ENCODE data around the gene CORO6. TPM values are rescaled to one million over a fixed set of nuclear protein-coding genes. Genes with fewer than 3 reads are reported as not detected.
A peak's percentile ranks its signal among the peaks of the same experiment; 100 is the strongest.

CORO6 gene
- total and polyA plus RNA-seq, 2 of the 4 experiments (the other 2 are of a cell fraction), result 3.4 to 7.6 TPM

- H2BK15ac ChIP-seq (ENCODE audit: low read depth, low read length), result no peak overlapping the region
- dilution Hi-C loops (cut with HindIII; ENCODE audit: low sequenced_read_pairs, unreplicated experiment), result no loop called here
- peak overlapping the region; percentile 2; the same call in 1 of the 2 replicates for H3K4me2 ChIP-seq (ENCODE audit: low read depth, low read length)
- no peak for ATAC-seq (ENCODE audit: low read depth)
- peak overlapping the region; percentile 73 for H2BK5ac ChIP-seq (ENCODE audit: low read depth, low read length, poor library complexity, severe bottlenecking)
- H3K4ac ChIP-seq (ENCODE audit: low read depth, low read length), result no peak overlapping the region
- H3K56ac ChIP-seq (ENCODE audit: extremely low read depth, insufficient read depth, low read length), result no peak overlapping the region
- WGBS, 2 experiments (ENCODE audit: extremely low coverage in 2 of 2, insufficient read length in 1 of 2), result no CpG with 5 or more reads among the region's 1 CpG
- no peak overlapping the region for H2AFZ ChIP-seq (replicated peaks; ENCODE audit: low read length, poor library complexity)
- CTCF ChIA-PET, result no interaction called here
- no TSS peak for BruUV-seq (replicated peaks)
- no peak overlapping the region for H2BK120ac ChIP-seq (ENCODE audit: low read depth, low read length)
- TF ChIP-seq CTCF (conservative IDR thresholded peaks at IDR 0.05; ENCODE audit: low read depth, low read length) (no peak), FOS (IDR thresholded peaks at IDR 0.05; ENCODE audit: low read depth, low read length) (no peak), MXI1 (IDR thresholded peaks at IDR 0.05; ENCODE audit: borderline replicate concordance, low read depth, low read length) (no peak), NFE2L2 (IDR thresholded peaks at IDR 0.05; ENCODE audit: low read depth, low read length) (no peak), POLR2A (IDR thresholded peaks at IDR 0.05; ENCODE audit: low read depth, low read length) (no peak), CHD1 (IDR thresholded peaks at IDR 0.05; ENCODE audit: low read depth, low read length) (no peak), ELK1 (IDR thresholded peaks at IDR 0.05; ENCODE audit: borderline replicate concordance, low read depth, low read length) (no peak), BHLHE40 (IDR thresholded peaks at IDR 0.05; ENCODE audit: low read depth, low read length) (no peak), RCOR1 (IDR thresholded peaks at IDR 0.05; ENCODE audit: insufficient replicate concordance, low read length) (no peak), USF2 (IDR thresholded peaks at IDR 0.05; ENCODE audit: low read depth, low read length) (no peak), MAFK (IDR thresholded peaks at IDR 0.05; ENCODE audit: low read depth, low read length) (no peak)
- H2AK5ac ChIP-seq (ENCODE audit: low read depth, low read length), result no peak overlapping the region
- no peaks in the 10 kb centered on the region for H3K9me3 ChIP-seq (ENCODE audit: control insufficient read depth, insufficient read depth, low read length)
- no peak overlapping the region for H3K14ac ChIP-seq (replicated peaks; ENCODE audit: low read depth, low read length)
- POLR2A ChIA-PET (ENCODE audit: unreplicated experiment), result no interaction called here
- H3K27me3 ChIP-seq (ENCODE audit: control insufficient read depth, insufficient read depth, low read length), result no peaks in the 10 kb centered on the region
- no peak overlapping the region for H4K91ac ChIP-seq (ENCODE audit: insufficient read depth, low read depth, low read length)
- H3K9ac ChIP-seq (ENCODE audit: low read depth, low read length), result no peak overlapping the region
- H3K4me1 ChIP-seq (ENCODE audit: control insufficient read depth, insufficient read depth, low read length), result peaks cover 3% of the 10 kb centered on the region; the same call in 1 of the 2 replicates
- peaks cover 23% of the 10 kb centered on the region for H3K36me3 ChIP-seq (ENCODE audit: control insufficient read depth, insufficient read depth, low read length)
- DNase-seq, result no peak
- no peaks in the 10 kb centered on the region for H4K20me1 ChIP-seq (ENCODE audit: insufficient read depth, low read length)
- no peak overlapping the region for H2AK9ac ChIP-seq (replicated peaks; ENCODE audit: low read depth, low read length, poor library complexity)
- in situ Hi-C loops (cut with MboI; ENCODE audit: low sequenced_read_pairs), result no loop called here
- intact Hi-C loops (cut with micrococcal nuclease), result no loop called here
- peaks cover 5% of the 10 kb centered on the region; the same call in 1 of the 2 replicates for H3K9me1 ChIP-seq (ENCODE audit: insufficient read depth, low read length)
- no peak overlapping the region for H2BK20ac ChIP-seq (ENCODE audit: low read depth, low read length)
- no peak overlapping the region for H3K23ac ChIP-seq (ENCODE audit: low read depth, low read length)
- H3K18ac ChIP-seq (ENCODE audit: low read depth, low read length), result no peak overlapping the region
- H4K5ac ChIP-seq (ENCODE audit: low read depth, low read length), result no peak overlapping the region
- H3K4me3 ChIP-seq (ENCODE audit: insufficient read depth, low read depth, low read length), result no peak overlapping the region
- H4K8ac ChIP-seq (ENCODE audit: low read depth in 2 of 2, low read length in 2 of 2), result no peak overlapping the region
- no peak overlapping the region for H3K27ac ChIP-seq (ENCODE audit: insufficient read depth, low read length)
- H3K79me1 ChIP-seq (ENCODE audit: low read depth in 1 of 2, low read length in 2 of 2), result no peaks in the 10 kb centered on the region
Observed at GRCh38 chr17:29665481-29665810, 42.7 kb upstream of the CORO6 start.
